ENCODE results near the gene IGSF9B. TPM values are rescaled to one million over a fixed set of nuclear protein-coding genes. Genes with fewer than 3 reads are reported as not detected.
A peak's percentile ranks its signal among the peaks of the same experiment; 100 is the strongest.

IGSF9B gene
- total and polyA plus RNA-seq, 9 of the 15 experiments (the other 6 are each of a cell fraction or from before 2014, with no cell fraction given) = 0.09 TPM; not detected in 8

DNA sequence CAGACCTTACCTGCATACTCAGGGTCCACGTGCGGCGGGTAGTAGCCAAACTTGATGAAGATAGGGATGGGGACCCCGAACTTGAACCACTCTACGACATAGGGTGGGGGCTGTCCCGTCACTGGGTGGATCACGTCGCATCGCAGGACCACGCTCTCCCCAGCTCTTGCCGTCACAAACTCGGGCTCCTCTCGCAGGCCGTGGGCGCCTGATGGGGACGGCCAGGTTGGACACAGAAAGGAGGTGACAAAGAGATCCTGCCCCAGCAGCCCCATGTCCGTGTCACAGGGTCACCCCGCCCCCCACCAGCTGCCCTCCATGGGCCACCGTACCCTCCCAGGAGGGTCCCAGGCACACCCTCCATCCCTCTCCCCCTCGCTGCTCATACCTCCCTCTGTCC lies 10.7 kb downstream of the IGSF9B start:
- intact Hi-C loops (cut with micrococcal nuclease) (no loop called here), in situ Hi-C loops (cut with MboI) (no loop called here)
- Histone ChIP-seq H3K4me1 (replicated peaks in 1 of 2; ENCODE audit: control insufficient read depth in 2 of 2, insufficient read depth in 2 of 2, low read length in 2 of 2) (peaks cover 0 to 19% of the 10 kb centered on the region in 2 experiments; a peak in 3 of 5 replicates), H3K27me3 (ENCODE audit: control insufficient read depth in 2 of 2, insufficient read depth in 2 of 2, low read length in 2 of 2) (peaks cover 5 to 51% of the 10 kb centered on the region in 2 experiments; a peak in 4 of 5 replicates), H3K27ac (ENCODE audit: extremely low read depth, low read depth, low read length) (no peak overlapping the region), H3K4me2 (ENCODE audit: insufficient read depth, low read length) (no peak overlapping the region), H2AFZ (ENCODE audit: low read depth, low read length) (no peak overlapping the region), H3K9me1 (ENCODE audit: control insufficient read depth, insufficient read depth, low read length) (peaks cover 3% of the 10 kb centered on the region), H3K36me3 (ENCODE audit: control insufficient read depth, insufficient read depth, low read length) (no peaks in the 10 kb centered on the region), H3K4me3 (no peak overlapping the region), H3K9me3 (replicated peaks; ENCODE audit: control insufficient read depth, insufficient read depth, low read depth, low read length) (no peaks in the 10 kb centered on the region), H3K9ac (ENCODE audit: insufficient read depth in 1 of 2, low read depth in 2 of 2, low read length in 2 of 2) (no peak overlapping the region), H3K79me2 (ENCODE audit: control insufficient read depth, insufficient read depth, low read length) (no peaks in the 10 kb centered on the region), H4K20me1 (replicated peaks; ENCODE audit: control insufficient read depth, insufficient read depth, low read length) (peaks cover 12% of the 10 kb centered on the region; the same call in 1 of the 2 replicates)
- no peak for TF ChIP-seq MAFF (IDR thresholded peaks at IDR 0.05; ENCODE audit: low read length)
- WGBS (ENCODE audit: insufficient coverage, low coverage, missing lambda C conversion rate) = 0% methylated on average over 13 of the region's 20 CpGs
- FAIRE-seq = no peak
- ChIA-PET CTCF (ENCODE audit: low intra/inter-chr PET ratio) (no interaction called here), POLR2A (no interaction called here)
- BruUV-seq (replicated peaks) = no TSS peak
- DNase-seq (ENCODE audit: extremely low read depth in 1 of 4, low spot score in 3 of 4) = no peak
- ATAC-seq = no peak

DNA sequence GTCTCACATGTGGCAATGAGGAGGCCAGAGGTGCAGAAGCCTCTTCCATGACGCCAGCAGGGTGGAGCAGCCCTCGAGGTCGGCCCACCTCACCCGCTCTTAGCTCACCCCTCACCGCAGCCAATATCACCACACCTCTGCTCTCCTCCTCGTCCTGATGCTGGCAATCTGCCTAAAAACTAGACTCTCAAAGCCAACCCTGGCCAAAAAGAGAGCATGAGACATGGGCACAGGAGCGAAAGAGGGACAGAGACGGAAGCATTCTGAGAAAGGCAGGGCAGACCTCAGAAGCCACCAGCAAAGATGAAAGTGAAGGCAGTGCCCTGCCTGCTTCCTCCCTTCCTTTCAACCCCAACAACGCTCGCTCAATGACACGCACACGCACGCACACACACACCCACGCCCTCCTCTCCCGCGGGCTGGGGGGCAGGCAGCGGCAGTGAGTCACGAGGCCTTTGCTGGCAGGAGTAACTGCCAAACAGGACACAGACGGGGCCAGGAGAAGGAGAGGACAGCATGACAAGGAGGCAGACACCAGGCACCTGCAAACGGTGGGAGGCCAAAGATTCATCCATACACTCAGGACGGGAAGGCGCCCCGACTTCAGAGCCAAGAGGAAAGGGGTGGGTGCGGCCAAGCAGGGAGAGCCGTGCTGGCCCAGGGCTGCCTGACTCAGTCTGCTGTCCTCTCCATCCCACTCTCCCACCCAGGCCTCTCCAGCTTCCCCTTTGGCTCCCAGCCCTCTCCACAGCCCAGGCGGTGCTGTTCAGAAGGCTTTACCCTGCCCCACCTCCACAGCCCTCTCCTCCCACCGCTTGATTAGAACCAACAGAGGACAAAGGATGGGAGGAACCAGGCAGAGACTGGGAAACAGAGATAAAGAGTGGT lies 11.4 kb downstream of the IGSF9B start:
- H3K9me1 ChIP-seq (ENCODE audit: control insufficient read depth, insufficient read depth, low read length) = peaks cover 3% of the 10 kb centered on the region
- ATAC-seq = peak; percentile 28
- H3K36me3 ChIP-seq (ENCODE audit: control insufficient read depth, insufficient read depth, low read length) = no peaks in the 10 kb centered on the region
- WGBS (ENCODE audit: insufficient coverage, low coverage, missing lambda C conversion rate) = 1% methylated on average over 20 of the region's 27 CpGs
- no peak overlapping the region for H3K27ac ChIP-seq (ENCODE audit: extremely low read depth, low read depth, low read length)
- H3K4me2 ChIP-seq (ENCODE audit: insufficient read depth, low read length) = no peak overlapping the region
- intact Hi-C loops (cut with micrococcal nuclease) = no loop called here
- in situ Hi-C loops (cut with MboI) = no loop called here
- H3K4me1 ChIP-seq (replicated peaks in 1 of 2; ENCODE audit: control insufficient read depth in 2 of 2, insufficient read depth in 2 of 2, low read length in 2 of 2) = peaks cover 0 to 19% of the 10 kb centered on the region in 2 experiments; a peak in 3 of 5 replicates
- ChIA-PET CTCF (ENCODE audit: low intra/inter-chr PET ratio) (no interaction called here), POLR2A (interaction anchor here (0.5 kb wide), 1 partner anchor 445 kb away, joined by 4 read pairs; no protein-coding TSS in a partner anchor)
- TF ChIP-seq EGR1 (conservative IDR thresholded peaks at IDR 0.05) = peak; percentile 68
- TF ChIP-seq ARID3B (CRISPR knock-in tag; IDR thresholded peaks at IDR 0.05; ENCODE audit: borderline replicate concordance) = no peak
- TF ChIP-seq, protein P1, sequence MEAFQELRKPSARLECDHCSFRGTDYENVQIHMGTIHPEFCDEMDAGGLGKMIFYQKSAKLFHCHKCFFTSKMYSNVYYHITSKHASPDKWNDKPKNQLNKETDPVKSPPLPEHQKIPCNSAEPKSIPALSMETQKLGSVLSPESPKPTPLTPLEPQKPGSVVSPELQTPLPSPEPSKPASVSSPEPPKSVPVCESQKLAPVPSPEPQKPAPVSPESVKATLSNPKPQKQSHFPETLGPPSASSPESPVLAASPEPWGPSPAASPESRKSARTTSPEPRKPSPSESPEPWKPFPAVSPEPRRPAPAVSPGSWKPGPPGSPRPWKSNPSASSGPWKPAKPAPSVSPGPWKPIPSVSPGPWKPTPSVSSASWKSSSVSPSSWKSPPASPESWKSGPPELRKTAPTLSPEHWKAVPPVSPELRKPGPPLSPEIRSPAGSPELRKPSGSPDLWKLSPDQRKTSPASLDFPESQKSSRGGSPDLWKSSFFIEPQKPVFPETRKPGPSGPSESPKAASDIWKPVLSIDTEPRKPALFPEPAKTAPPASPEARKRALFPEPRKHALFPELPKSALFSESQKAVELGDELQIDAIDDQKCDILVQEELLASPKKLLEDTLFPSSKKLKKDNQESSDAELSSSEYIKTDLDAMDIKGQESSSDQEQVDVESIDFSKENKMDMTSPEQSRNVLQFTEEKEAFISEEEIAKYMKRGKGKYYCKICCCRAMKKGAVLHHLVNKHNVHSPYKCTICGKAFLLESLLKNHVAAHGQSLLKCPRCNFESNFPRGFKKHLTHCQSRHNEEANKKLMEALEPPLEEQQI (IDR thresholded peaks at IDR 0.05) = no peak
- TF ChIP-seq BACH1 (tag; IDR thresholded peaks at IDR 0.05) = no peak
- no peak for TF ChIP-seq ZNF780A (CRISPR knock-in tag; IDR thresholded peaks at IDR 0.05)
- peaks cover 12% of the 10 kb centered on the region; the same call in 1 of the 2 replicates for H4K20me1 ChIP-seq (replicated peaks; ENCODE audit: control insufficient read depth, insufficient read depth, low read length)
- no peak for FAIRE-seq
- DNase-seq (ENCODE audit: extremely low read depth in 1 of 4, low spot score in 3 of 4) = peak in 1 of 4 experiments; percentile 21
- no peaks in the 10 kb centered on the region for H3K79me2 ChIP-seq (ENCODE audit: control insufficient read depth, insufficient read depth, low read length)
- no peak overlapping the region for H3K9ac ChIP-seq (ENCODE audit: insufficient read depth in 1 of 2, low read depth in 2 of 2, low read length in 2 of 2)
- no peak overlapping the region for H3K4me3 ChIP-seq
- H3K27me3 ChIP-seq (ENCODE audit: control insufficient read depth in 2 of 2, insufficient read depth in 2 of 2, low read length in 2 of 2) = peaks cover 5 to 45% of the 10 kb centered on the region in 2 experiments; a peak in 4 of 5 replicates
- no TSS peak for BruUV-seq (replicated peaks)
- H3K9me3 ChIP-seq (replicated peaks; ENCODE audit: control insufficient read depth, insufficient read depth, low read depth, low read length) = no peaks in the 10 kb centered on the region
- no peak overlapping the region for H2AFZ ChIP-seq (ENCODE audit: low read depth, low read length)
